DMS153 (cell line): ENCODE results near the gene BCAN.
A peak's percentile ranks its signal among the peaks of the same experiment; 100 is the strongest.

Experiments used
- DNase-seq: peaks from one replicate; lab custom pipeline; 2025; lab: John Stamatoyannopoulos, UW

BCAN gene

GRCh38 chr1:156644640-156645039 lies 2.7 kb downstream of the BCAN start:
- DNase-seq, result no peak

DNA sequence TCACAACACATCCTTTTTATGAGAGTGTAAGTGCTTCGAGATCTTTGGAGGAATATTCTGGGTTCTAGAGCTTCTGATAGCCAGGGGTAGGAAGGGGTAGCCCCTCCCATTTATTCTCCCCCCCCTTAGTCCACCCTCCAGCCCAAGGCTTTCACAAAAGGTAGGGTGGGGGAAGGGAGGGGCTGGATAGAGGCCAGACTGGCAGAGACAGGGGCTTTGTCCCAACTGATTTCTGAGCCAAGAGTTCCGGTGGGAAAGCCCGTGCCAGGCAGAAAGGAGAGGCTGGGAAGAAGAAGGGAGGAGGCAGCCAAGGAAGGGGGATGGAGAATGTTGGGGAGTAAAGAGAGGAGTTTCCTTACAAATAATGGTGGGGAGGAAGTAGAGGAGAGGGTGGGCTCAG lies 3.1 kb downstream of the BCAN start:
- no peak for DNase-seq

- DNase-seq, result no peak
Measured at GRCh38 chr1:156645666-156646065, 3.7 kb downstream of the BCAN start.

- DNase-seq, result no peak
Measured at GRCh38 chr1:156646738-156647211, 4.9 kb downstream of the BCAN start.

DNA sequence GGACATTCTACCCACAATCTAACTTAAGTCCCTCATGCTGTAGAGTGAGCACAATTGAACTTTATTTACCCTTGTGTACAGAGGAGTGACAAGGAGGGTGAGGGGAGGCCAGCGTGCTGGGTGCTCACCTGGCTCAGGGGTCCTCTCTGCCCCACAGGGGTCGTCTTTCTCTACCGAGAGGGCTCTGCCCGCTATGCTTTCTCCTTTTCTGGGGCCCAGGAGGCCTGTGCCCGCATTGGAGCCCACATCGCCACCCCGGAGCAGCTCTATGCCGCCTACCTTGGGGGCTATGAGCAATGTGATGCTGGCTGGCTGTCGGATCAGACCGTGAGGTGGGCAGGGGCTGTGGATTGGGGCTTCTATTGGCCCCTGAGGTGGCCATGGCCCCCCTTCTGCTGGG lies 5.4 kb downstream of the BCAN start:
- DNase-seq, result no peak

DNA sequence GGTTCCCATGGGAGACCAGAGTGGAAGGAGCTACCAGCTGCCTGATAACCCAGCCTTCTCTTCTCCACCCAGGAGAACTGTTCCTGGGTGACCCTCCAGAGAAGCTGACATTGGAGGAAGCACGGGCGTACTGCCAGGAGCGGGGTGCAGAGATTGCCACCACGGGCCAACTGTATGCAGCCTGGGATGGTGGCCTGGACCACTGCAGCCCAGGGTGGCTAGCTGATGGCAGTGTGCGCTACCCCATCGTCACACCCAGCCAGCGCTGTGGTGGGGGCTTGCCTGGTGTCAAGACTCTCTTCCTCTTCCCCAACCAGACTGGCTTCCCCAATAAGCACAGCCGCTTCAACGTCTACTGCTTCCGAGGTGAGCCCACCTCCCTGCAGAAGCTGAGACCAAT lies 6.6 kb downstream of the BCAN start:
- DNase-seq, result no peak

DNA sequence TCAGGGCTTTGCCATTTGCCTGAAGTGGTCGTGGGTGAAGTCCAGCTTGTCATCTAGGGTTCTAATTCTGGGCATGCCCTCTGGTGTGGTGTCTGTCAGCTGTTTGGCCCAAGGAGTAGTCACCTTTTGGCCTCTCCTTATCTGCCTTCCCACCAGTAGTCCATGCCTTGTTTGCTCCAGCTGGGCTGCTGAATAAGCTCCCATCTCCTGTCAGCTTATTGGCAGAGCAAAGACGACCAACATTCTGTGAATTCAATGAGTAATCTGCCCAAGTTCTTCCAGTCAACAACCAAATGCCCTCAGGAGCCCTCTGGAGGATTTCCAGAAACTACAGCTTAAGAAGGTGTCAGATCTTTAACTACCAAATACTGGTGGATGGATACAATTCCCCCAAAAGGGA lies 7.0 kb downstream of the BCAN start:
- no peak for DNase-seq

DNA sequence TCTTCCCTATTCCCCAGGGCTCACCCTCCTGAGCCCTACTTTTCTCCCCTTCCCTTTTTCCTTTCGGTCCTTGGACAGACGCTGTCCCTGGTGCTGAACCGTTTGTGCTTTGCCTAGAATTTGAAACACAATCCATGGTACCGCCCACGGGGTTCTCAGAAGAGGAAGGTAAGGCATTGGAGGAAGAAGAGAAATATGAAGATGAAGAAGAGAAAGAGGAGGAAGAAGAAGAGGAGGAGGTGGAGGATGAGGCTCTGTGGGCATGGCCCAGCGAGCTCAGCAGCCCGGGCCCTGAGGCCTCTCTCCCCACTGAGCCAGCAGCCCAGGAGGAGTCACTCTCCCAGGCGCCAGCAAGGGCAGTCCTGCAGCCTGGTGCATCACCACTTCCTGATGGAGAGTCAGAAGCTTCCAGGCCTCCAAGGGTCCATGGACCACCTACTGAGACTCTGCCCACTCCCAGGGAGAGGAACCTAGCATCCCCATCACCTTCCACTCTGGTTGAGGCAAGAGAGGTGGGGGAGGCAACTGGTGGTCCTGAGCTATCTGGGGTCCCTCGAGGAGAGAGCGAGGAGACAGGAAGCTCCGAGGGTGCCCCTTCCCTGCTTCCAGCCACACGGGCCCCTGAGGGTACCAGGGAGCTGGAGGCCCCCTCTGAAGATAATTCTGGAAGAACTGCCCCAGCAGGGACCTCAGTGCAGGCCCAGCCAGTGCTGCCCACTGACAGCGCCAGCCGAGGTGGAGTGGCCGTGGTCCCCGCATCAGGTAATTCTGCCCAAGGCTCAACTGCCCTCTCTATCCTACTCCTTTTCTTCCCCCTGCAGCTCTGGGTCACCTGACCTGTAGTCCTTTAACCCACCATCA lies 10.4 kb downstream of the BCAN start:
- DNase-seq, result no peak

GRCh38 chr1:156652992-156653355 lies 11.1 kb downstream of the BCAN start:
- DNase-seq, result no peak

DNA sequence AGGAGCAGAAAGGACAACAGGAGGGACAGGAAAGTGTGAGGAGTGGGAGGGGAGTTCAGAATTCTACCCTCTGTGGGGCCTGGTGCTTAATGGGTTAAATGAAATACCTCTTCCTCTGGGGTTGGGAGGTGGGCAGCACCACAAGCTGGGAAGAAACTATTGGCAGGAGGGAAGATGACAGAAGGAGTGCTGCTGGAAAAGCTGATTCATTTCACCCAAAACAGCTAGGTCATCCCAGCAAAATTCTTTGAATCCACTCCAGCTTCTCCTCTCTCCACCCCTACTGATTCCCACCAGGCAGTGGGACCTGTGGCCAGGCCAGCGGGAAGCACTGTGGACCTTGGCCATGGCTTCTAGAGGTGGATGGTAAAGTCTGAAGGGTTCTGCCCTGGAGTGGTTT lies 12.8 kb downstream of the BCAN start:
- no peak for DNase-seq

GRCh38 chr1:156655151-156655903 lies 13.4 kb downstream of the BCAN start:
- no peak for DNase-seq

DNA sequence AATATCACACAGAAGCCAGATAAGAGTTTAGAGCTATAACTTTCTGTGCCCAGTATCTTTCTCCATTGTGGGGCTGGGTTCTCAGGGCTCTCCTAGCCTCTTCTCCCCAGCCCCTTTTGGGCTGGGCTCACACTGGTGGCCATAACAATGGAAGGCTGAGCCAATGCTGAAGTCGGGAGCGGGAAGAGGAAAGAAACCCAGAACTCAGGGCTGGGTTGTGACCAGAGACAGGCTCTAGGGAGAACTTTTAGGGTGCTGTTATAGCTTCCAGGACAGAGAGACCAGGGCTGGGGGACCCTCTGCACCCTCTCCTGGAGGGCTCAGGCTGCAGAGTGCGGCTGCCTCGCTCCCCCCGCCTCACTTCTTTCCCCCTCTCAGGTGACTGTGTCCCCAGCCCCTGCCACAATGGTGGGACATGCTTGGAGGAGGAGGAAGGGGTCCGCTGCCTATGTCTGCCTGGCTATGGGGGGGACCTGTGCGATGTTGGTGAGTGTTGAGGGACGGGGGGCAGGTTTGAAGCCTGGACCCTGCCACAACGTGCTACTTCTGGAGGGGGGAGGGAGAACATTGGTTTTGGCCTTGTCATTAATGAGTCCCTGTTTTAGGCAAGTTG lies 14.1 kb downstream of the BCAN start:
- no peak for DNase-seq

GRCh38 chr1:156656806-156657740 lies 15.2 kb downstream of the BCAN start:
- no peak for DNase-seq

GRCh38 chr1:156657741-156658319 lies 15.9 kb downstream of the BCAN start:
- DNase-seq, result peak; percentile 16

DNA sequence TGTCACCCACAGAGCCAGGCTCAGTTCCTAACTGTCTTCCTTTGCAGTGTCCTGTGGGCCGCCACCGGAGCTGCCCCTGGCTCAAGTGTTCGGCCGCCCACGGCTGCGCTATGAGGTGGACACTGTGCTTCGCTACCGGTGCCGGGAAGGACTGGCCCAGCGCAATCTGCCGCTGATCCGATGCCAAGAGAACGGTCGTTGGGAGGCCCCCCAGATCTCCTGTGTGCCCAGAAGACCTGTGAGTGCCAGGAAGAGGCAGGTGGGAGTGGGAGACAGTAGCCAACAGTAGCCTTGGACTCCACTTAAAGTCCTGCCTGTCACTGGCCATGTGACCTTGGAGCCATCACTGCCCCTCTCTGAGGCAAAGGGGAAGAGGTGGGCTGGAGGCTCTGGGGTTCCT lies 16.6 kb downstream of the BCAN start:
- DNase-seq, result no peak

DNA sequence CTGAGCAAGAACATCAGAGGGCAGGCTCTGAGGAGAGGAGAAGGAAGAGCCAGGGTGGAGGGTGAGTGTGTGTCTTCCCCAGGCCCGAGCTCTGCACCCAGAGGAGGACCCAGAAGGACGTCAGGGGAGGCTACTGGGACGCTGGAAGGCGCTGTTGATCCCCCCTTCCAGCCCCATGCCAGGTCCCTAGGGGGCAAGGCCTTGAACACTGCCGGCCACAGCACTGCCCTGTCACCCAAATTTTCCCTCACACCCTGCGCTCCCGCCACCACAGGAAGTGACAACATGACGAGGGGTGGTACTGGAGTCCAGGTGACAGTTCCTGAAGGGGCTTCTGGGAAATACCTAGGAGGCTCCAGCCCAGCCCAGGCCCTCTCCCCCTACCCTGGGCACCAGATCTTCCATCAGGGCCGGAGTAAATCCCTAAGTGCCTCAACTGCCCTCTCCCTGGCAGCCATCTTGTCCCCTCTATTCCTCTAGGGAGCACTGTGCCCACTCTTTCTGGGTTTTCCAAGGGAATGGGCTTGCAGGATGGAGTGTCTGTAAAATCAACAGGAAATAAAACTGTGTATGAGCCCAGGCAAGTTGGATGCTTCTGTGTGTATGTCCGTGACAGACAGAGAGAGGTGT lies 17.1 kb downstream of the BCAN start:
- DNase-seq, result no peak

- no peak for DNase-seq
Measured at GRCh38 chr1:156659661-156659987, 17.7 kb downstream of the BCAN start.

DNA sequence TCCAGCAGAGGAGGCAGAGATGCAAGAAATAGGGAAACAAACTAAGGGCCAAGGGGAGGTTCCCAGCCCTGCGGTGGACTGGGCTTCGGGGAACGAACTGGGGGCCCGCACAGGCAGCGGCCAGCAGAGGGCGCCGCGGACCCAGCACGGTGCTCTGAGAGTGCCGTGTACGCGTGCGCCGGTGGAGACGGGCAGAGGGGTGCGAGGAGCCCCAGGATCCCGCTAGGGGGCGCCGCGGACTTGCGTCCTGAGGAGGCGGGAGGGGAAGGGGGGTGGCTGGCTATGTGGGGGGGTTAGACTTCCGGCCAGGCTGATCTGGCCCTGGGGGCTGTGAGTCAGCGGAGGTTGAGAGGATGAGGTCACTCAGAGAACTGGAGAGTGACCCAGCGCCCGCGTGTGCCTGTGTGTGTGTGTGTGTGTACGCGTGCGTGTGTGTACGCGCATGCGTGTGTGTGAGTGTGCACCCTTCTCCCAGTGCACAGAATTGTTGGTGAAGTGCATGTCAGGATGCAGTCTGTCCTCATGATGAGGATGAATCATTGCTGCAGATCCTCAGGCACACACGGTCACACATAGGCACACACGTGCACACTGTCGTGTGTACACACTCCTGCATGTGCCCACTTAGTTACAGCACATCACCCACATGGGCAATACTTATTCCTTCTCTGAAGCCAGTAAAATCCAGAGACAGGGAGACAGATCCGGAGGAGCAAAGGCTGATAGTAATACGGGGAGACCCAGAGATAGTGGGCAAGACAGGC lies 18.3 kb downstream of the BCAN start:
- DNase-seq, result peak; percentile 94

DNA sequence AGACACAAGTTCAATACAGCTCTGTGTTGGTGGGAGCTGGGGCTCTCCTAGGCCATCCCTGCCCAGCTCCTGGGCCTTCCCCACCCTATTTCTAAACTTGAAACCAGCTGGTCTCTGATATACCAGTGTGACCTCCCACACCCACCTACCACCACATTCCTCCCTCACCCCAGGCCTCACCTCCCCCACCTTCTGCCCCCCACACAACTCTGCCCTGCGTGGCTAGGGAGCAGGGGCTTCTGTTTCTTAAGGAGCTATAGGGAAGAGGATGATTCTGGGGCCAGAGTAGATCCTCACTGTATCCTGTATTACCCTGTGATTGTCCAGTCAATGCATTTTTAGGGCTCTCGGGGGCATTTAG lies 18.8 kb downstream of the BCAN start:
- no peak for DNase-seq

GRCh38 chr1:156662005-156662799 lies 20.3 kb downstream of the BCAN start:
- DNase-seq, result no peak
